Caco-2 (cell line): ENCODE results near the gene SLC11A2. TPM values are rescaled to one million over a fixed set of nuclear protein-coding genes. Genes with fewer than 3 reads are reported as not detected.

ENCODE experiments used
- BruUV-seq: library from RNA; stranded (reverse); fragments of 400-500 nt; replicated peaks from 2 replicates; lab custom pipeline; 2021; lab: Mats Ljungman, UMichigan
- CTCF ChIA-PET: fragments of 300-600 bp; sonication (Branson Sonifier 250); formaldehyde crosslinking; loops from one replicate; lab custom pipeline; 2022; ENCODE audit warnings: antibody characterized with exemption; lab: Charles Lee
- POLR2A ChIA-PET: fragments of 300-600 bp; sonication (Branson Sonifier 250); formaldehyde crosslinking; loops from one replicate; lab custom pipeline; 2022; ENCODE audit warnings: antibody characterized with exemption; lab: Charles Lee
- DNase-seq, 2 experiments: peaks; one replicate each; pipeline versions ENCODE4 v3.0.0 to v3.0.0-alpha.2; 2020 to 2022
- H3K27me3 ChIP-seq: replicated peaks from 2 replicates; pipeline ENCODE4 v1.6.0; 2011; ENCODE audit warnings: low read length; ENCODE audit not compliant: control insufficient read depth, insufficient read depth
- H3K36me3 ChIP-seq: 2 replicates; pipeline ENCODE4 v1.5.1; 2011; ENCODE audit warnings: low read length; ENCODE audit not compliant: control insufficient read depth, insufficient read depth
- H3K4me1 ChIP-seq: fragments of 250-450 bp; sonication (Bioruptor Pico); 2 replicates; pipeline ENCODE4 v1.5.1; 2020; ENCODE audit warnings: mild to moderate bottlenecking
- H3K4me3 ChIP-seq: 2 replicates; pipeline ENCODE4 v1.5.1; 2011; ENCODE audit warnings: low read depth, mild to moderate bottlenecking, control low read depth, low read length
- H3K9me3 ChIP-seq: fragments of 250-450 bp; sonication (Bioruptor Pico); 2 replicates; pipeline ENCODE4 v1.5.1; 2020; ENCODE audit warnings: mild to moderate bottlenecking, moderate library complexity
- H3K27ac Mint-ChIP-seq: one replicate; pipeline ENCODE4 v1.8.0; 2022; ENCODE audit warnings: mixed read lengths; ENCODE audit not compliant: unreplicated experiment
- H3K27me3 Mint-ChIP-seq: one replicate; pipeline ENCODE4 v1.8.0; 2022; ENCODE audit warnings: mixed read lengths; ENCODE audit not compliant: insufficient read depth, unreplicated experiment
- H3K36me3 Mint-ChIP-seq: one replicate; pipeline ENCODE4 v1.8.0; 2022; ENCODE audit warnings: mild to moderate bottlenecking, mixed read lengths; ENCODE audit not compliant: insufficient read depth, unreplicated experiment
- H3K4me1 Mint-ChIP-seq: one replicate; pipeline ENCODE4 v1.8.0; 2022; ENCODE audit warnings: low read depth, mixed read lengths; ENCODE audit not compliant: unreplicated experiment
- H3K4me3 Mint-ChIP-seq: one replicate; pipeline ENCODE4 v1.8.0; 2022; ENCODE audit warnings: mild to moderate bottlenecking, moderate library complexity, mixed read lengths; ENCODE audit not compliant: unreplicated experiment
- H3K9me3 Mint-ChIP-seq: one replicate; pipeline ENCODE4 v1.8.0; 2022; ENCODE audit warnings: mixed read lengths; ENCODE audit not compliant: unreplicated experiment
- CTCF ChIP-seq, 2 experiments: fragments of 200-600 bp in 1 of 2; IDR thresholded peaks; 1 replicate in 1 of 2; 2 replicates in 1 of 2; pipeline versions ENCODE4 v1.5.1 to v1.8.0; 2011 to 2022; ENCODE audit warnings: antibody characterized with exemption in 1 of 2, control low read depth in 1 of 2, inconsistent platforms in 1 of 2, low read depth in 1 of 2, low read length in 1 of 2, mild to moderate bottlenecking in 1 of 2, moderate library complexity in 1 of 2; ENCODE audit not compliant: insufficient read depth in 1 of 2, severe bottlenecking in 1 of 2, unreplicated experiment in 1 of 2
- intact Hi-C: fragments of 100-400 bp; cut with micrococcal nuclease; formaldehyde crosslinking; loops from one replicate; pipeline ENCODE4 v1.10.0; 2022; ENCODE audit not compliant: unreplicated experiment
- total RNA-seq: library from RNA; stranded (reverse); gene quantifications from 2 replicates; pipeline ENCODE4 v1.2.3, GENCODE V29; 2022

Gene SLC11A2
- total RNA-seq, 1 experiment from 2014 or later = 115 TPM

GRCh38 chr12:51033048-51033447 is 6.9 kb upstream of the SLC11A2 start:
- H3K36me3 ChIP-seq = no peaks in the 10 kb centered on the region
- DNase-seq = no peak
- no peak overlapping the region for H3K4me3 Mint-ChIP-seq
- ChIA-PET CTCF (interaction anchor here (0.6 kb wide), 1 partner anchor 950 kb away, joined by 3 read pairs; no protein-coding TSS in a partner anchor), POLR2A (no interaction called here)
- peaks cover 12% of the 10 kb centered on the region for H3K4me1 ChIP-seq
- BruUV-seq = no TSS peak
- H3K27me3 Mint-ChIP-seq = no peaks in the 10 kb centered on the region
- H3K9me3 ChIP-seq = no peaks in the 10 kb centered on the region
- H3K9me3 Mint-ChIP-seq = no peaks in the 10 kb centered on the region
- TF ChIP-seq CTCF (IDR thresholded peaks at IDR 0.05; ENCODE audit: insufficient read depth in 1 of 2, low read depth in 1 of 2, low read length in 1 of 2, severe bottlenecking in 1 of 2, unreplicated experiment in 1 of 2) = no peak
- no peak overlapping the region for H3K27ac Mint-ChIP-seq
- H3K36me3 Mint-ChIP-seq = no peaks in the 10 kb centered on the region
- no peaks in the 10 kb centered on the region for H3K27me3 ChIP-seq
- intact Hi-C loops = no loop called here
- H3K4me3 ChIP-seq = no peak overlapping the region
- H3K4me1 Mint-ChIP-seq = peaks cover 8% of the 10 kb centered on the region

- no TSS peak for BruUV-seq
- intact Hi-C loops = loop anchor here (1.0 to 2.0 kb wide), 5 partner anchors 23 to 263 kb away; partner anchors contain the start of gene HIGD1C
- no peaks in the 10 kb centered on the region for H3K9me3 Mint-ChIP-seq
- no peak for TF ChIP-seq CTCF (IDR thresholded peaks at IDR 0.05; ENCODE audit: insufficient read depth in 1 of 2, low read depth in 1 of 2, low read length in 1 of 2, severe bottlenecking in 1 of 2, unreplicated experiment in 1 of 2)
- H3K4me3 Mint-ChIP-seq = peak overlapping the region; percentile 82
- Histone ChIP-seq H3K4me3 (peak overlapping the region; percentile 29), H3K27me3 (no peaks in the 10 kb centered on the region), H3K36me3 (no peaks in the 10 kb centered on the region), H3K9me3 (no peaks in the 10 kb centered on the region), H3K4me1 (peaks cover 27% of the 10 kb centered on the region)
- no peaks in the 10 kb centered on the region for H3K27me3 Mint-ChIP-seq
- H3K36me3 Mint-ChIP-seq = peaks cover 18% of the 10 kb centered on the region
- peak; percentile 53 to 69 for DNase-seq
- CTCF ChIA-PET = interaction anchor here (0.9 to 3.8 kb wide), 8 partner anchors 24 to 313 kb away, joined by 3 to 67 read pairs (median 9); partner anchors contain the start of gene POU6F1
- POLR2A ChIA-PET = interaction anchor here (0.5 to 1.9 kb wide), 7 partner anchors 17 to 210 kb away, joined by 3 to 11 read pairs (median 4); partner anchors contain the start of genes CSRNP2, DAZAP2 and POU6F1
- peaks cover 30% of the 10 kb centered on the region for H3K4me1 Mint-ChIP-seq
- H3K27ac Mint-ChIP-seq = peak overlapping the region; percentile 46
Measured at GRCh38 chr12:51028813-51029150, 2.6 kb upstream of the SLC11A2 start.

GRCh38 chr12:51028126-51028812 is 2.1 kb upstream of the SLC11A2 start:
- intact Hi-C loops = loop anchor here (1.0 to 2.0 kb wide), 5 partner anchors 23 to 263 kb away; partner anchors contain the start of gene HIGD1C
- peak overlapping the region; percentile 82 for H3K4me3 Mint-ChIP-seq
- Histone ChIP-seq H3K36me3 (no peaks in the 10 kb centered on the region), H3K4me1 (peaks cover 32% of the 10 kb centered on the region), H3K27me3 (no peaks in the 10 kb centered on the region), H3K9me3 (no peaks in the 10 kb centered on the region), H3K4me3 (peak overlapping the region; percentile 86)
- H3K36me3 Mint-ChIP-seq = peaks cover 18% of the 10 kb centered on the region
- peak; percentile 83 to 84 for DNase-seq
- ChIA-PET CTCF (interaction anchor here (0.5 to 3.8 kb wide), 17 partner anchors 9 to 313 kb away, joined by 3 to 67 read pairs (median 4); partner anchors contain the start of genes ATF1 and POU6F1), POLR2A (interaction anchor here (0.5 to 1.9 kb wide), 12 partner anchors 18 to 241 kb away, joined by 3 to 11 read pairs (median 3); partner anchors contain the start of genes CSRNP2, DAZAP2 and LETMD1)
- no peaks in the 10 kb centered on the region for H3K27me3 Mint-ChIP-seq
- peak overlapping the region; percentile 46 for H3K27ac Mint-ChIP-seq
- TF ChIP-seq CTCF (IDR thresholded peaks at IDR 0.05; ENCODE audit: insufficient read depth in 1 of 2, low read depth in 1 of 2, low read length in 1 of 2, severe bottlenecking in 1 of 2, unreplicated experiment in 1 of 2) = peak; percentile 53 to 72
- no peaks in the 10 kb centered on the region for H3K9me3 Mint-ChIP-seq
- peaks cover 30% of the 10 kb centered on the region for H3K4me1 Mint-ChIP-seq
- BruUV-seq = no TSS peak
